HAP-1 (cell line): ENCODE results near the gene FASTKD1.
"Not testable (repeated sequence)": the region's sequence is repeated elsewhere in the genome, so short reads cannot be mapped to it uniquely, and the experiment has no call there.

Source experiments
- DNase-seq, 2 experiments: peaks; one replicate each; pipeline ENCODE4 v3.0.0-alpha.2; 2016 to 2020; ENCODE audit warnings: low spot score in 2 of 2
- H3K27me3 ChIP-seq: fragments of 250-450 bp; sonication (Bioruptor Pico); 2 replicates; pipeline ENCODE4 v1.5.1; 2020; ENCODE audit warnings: low read depth, mild to moderate bottlenecking, moderate library complexity
- H3K36me3 ChIP-seq: fragments of 250-450 bp; sonication (Bioruptor Pico); replicated peaks from 2 replicates; pipeline ENCODE4 v1.5.1; 2020; ENCODE audit warnings: mild to moderate bottlenecking
- H3K4me1 ChIP-seq: fragments of 250-450 bp; sonication (Bioruptor Pico); 2 replicates; pipeline ENCODE4 v1.5.1; 2020; ENCODE audit warnings: mild to moderate bottlenecking
- H3K4me3 ChIP-seq: fragments of 250-450 bp; sonication (Bioruptor Pico); 2 replicates; pipeline ENCODE4 v1.5.1; 2020; ENCODE audit warnings: mild to moderate bottlenecking, moderate library complexity
- H3K9me3 ChIP-seq: fragments of 250-450 bp; sonication (Bioruptor Pico); 2 replicates; pipeline ENCODE4 v1.5.1; 2020; ENCODE audit warnings: mild to moderate bottlenecking, moderate library complexity
- in situ Hi-C: fragments of 300-500 bp; cut with MboI; formaldehyde crosslinking; loops from 3 replicates; pipeline ENCODE4 v1.14.3; 2020; ENCODE audit warnings: low sequenced_read_pairs, inconsistent platforms, mixed read lengths

The FASTKD1 gene, protein sequence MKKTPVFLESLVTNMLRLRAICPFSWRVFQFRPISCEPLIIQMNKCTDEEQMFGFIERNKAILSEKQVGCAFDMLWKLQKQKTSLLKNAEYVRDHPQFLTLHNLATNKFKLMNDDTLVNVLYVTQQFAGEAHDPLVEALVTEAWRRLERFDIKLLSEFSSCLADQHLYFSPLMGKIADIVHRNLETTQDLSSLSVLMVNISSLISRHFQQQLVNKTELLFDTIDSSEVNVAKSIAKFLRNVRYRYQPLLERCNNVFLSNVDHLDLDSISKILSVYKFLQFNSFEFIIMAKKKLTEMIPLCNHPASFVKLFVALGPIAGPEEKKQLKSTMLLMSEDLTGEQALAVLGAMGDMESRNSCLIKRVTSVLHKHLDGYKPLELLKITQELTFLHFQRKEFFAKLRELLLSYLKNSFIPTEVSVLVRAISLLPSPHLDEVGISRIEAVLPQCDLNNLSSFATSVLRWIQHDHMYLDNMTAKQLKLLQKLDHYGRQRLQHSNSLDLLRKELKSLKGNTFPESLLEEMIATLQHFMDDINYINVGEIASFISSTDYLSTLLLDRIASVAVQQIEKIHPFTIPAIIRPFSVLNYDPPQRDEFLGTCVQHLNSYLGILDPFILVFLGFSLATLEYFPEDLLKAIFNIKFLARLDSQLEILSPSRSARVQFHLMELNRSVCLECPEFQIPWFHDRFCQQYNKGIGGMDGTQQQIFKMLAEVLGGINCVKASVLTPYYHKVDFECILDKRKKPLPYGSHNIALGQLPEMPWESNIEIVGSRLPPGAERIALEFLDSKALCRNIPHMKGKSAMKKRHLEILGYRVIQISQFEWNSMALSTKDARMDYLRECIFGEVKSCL

GRCh38 chr2:169573160-169573973 lies at the start of gene FASTKD1:
FASTKD1 (minus strand) TSS chr2:169573865; CDS start chr2:169572029, 1,836 bp downstream.
- H3K9me3 ChIP-seq, result no peaks in the 10 kb centered on the region
- DNase-seq, result peak; percentile 91 to 96
- H3K36me3 ChIP-seq, result peaks cover 3% of the 10 kb centered on the region; the same call in 1 of the 2 replicates
- in situ Hi-C loops, result no loop called here
- peaks cover 16% of the 10 kb centered on the region for H3K4me1 ChIP-seq
- H3K4me3 ChIP-seq, result peak within 1 kb of the TSS; percentile 50
- no peaks in the 10 kb centered on the region for H3K27me3 ChIP-seq

DNA sequence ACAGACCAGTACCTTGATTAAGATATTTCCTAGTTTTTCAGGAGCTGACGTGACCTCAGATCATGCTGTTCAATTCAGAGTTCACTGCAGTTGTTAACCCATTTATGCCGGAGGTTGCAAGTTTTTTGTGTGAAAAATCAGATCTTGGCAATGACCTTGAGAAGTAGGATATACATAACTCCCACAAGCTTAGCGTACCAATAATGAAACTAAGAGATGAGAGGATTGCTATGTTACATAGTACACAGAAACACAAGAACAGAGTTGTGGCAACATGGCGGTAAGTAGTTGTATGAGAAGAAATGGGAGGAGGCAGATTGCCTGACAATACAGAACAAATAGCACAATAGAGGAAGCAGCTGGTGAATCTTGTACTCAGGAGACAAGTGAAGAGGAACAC lies 49.6 kb upstream of the FASTKD1 start:
- Histone ChIP-seq H3K4me1 (no peaks in the 10 kb centered on the region), H3K9me3 (no peaks in the 10 kb centered on the region), H3K36me3 (peaks cover 16% of the 10 kb centered on the region), H3K4me3 (no peak overlapping the region), H3K27me3 (no peaks in the 10 kb centered on the region)
- in situ Hi-C loops, result no loop called here
- DNase-seq, result no peak

- Histone ChIP-seq H3K36me3 (peaks cover 35% of the 10 kb centered on the region), H3K9me3 (no peaks in the 10 kb centered on the region), H3K27me3 (no peaks in the 10 kb centered on the region), H3K4me1 (no peaks in the 10 kb centered on the region), H3K4me3 (no peak overlapping the region)
- DNase-seq, result no peak
- in situ Hi-C loops, result no loop called here
Measured at GRCh38 chr2:169620509-169620908, 46.8 kb upstream of the FASTKD1 start.

GRCh38 chr2:169619946-169620345 lies 46.3 kb upstream of the FASTKD1 start:
- H3K4me3 ChIP-seq, result no peak overlapping the region
- no peaks in the 10 kb centered on the region for H3K4me1 ChIP-seq
- in situ Hi-C loops, result no loop called here
- no peaks in the 10 kb centered on the region for H3K9me3 ChIP-seq
- no peaks in the 10 kb centered on the region for H3K27me3 ChIP-seq
- no peak for DNase-seq
- H3K36me3 ChIP-seq, result peaks cover 40% of the 10 kb centered on the region

GRCh38 chr2:169615982-169616381 lies 42.3 kb upstream of the FASTKD1 start:
- in situ Hi-C loops, H3K27me3 ChIP-seq, H3K9me3 ChIP-seq, H3K4me1 ChIP-seq, DNase-seq, H3K4me3 ChIP-seq: not testable (repeated sequence)
- peaks cover 53% of the 10 kb centered on the region for H3K36me3 ChIP-seq

- in situ Hi-C loops, result no loop called here
- Histone ChIP-seq H3K9me3 (no peaks in the 10 kb centered on the region), H3K27me3 (no peaks in the 10 kb centered on the region), H3K4me1 (no peaks in the 10 kb centered on the region), H3K4me3 (no peak overlapping the region), H3K36me3 (peaks cover 72% of the 10 kb centered on the region)
- no peak for DNase-seq
Measured at GRCh38 chr2:169613876-169614275, 40.2 kb upstream of the FASTKD1 start.

- H3K9me3 ChIP-seq, result no peaks in the 10 kb centered on the region
- peaks cover 74% of the 10 kb centered on the region for H3K36me3 ChIP-seq
- H3K4me1 ChIP-seq, result no peaks in the 10 kb centered on the region
- DNase-seq, result no peak
- H3K27me3 ChIP-seq, result no peaks in the 10 kb centered on the region
- in situ Hi-C loops, result no loop called here
- H3K4me3 ChIP-seq, result no peak overlapping the region
Measured at GRCh38 chr2:169609264-169609663, 35.6 kb upstream of the FASTKD1 start.

DNA sequence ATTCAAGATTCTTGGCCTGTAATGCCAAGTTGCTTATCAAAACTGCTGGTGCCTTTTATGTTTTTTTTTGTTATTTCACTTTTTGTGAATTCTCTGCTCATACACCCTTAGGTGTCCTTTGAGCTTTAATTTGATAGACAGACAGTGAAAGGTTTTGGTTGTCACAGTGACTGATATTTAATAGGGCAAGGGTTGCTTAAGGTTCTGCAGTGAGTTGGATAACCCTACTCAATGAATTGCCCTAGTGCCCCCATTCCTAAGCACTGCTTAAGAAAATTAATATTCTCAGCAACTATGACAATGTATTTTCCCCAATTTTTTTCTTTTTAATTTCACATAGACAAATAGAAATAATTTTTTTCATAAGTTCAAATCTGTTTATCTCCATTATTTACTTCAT lies 25.9 kb upstream of the FASTKD1 start:
- in situ Hi-C loops, result no loop called here

DNA sequence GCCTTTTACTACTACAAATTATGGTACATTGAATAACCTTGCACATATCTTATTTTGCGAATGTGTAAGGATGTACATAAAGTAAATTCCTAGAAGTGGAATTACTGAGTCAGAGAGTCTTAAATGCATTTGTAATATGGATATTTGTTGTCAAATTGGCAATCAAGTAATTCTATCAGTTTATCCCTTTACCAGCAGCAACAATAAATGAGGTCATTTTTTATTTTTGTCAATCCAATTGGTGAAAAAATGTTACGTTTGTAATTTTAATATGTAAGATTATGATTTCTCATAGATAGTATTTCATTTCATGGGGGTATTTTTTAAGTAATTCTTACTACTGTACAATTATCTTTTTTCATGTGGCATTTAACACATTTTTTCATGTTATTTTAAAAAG lies 25.3 kb upstream of the FASTKD1 start:
- DNase-seq, result no peak
- Histone ChIP-seq H3K4me1 (peaks cover 6% of the 10 kb centered on the region), H3K4me3 (no peak overlapping the region), H3K36me3 (peaks cover 5% of the 10 kb centered on the region), H3K9me3 (no peaks in the 10 kb centered on the region), H3K27me3 (no peaks in the 10 kb centered on the region)
- in situ Hi-C loops, result no loop called here

More for the DNA sequence above, 25.9 kb upstream of the FASTKD1 start:
- Histone ChIP-seq H3K9me3 (no peaks in the 10 kb centered on the region), H3K4me1 (peaks cover 6% of the 10 kb centered on the region), H3K4me3 (no peak overlapping the region), H3K27me3 (no peaks in the 10 kb centered on the region), H3K36me3 (peaks cover 6% of the 10 kb centered on the region)
- no peak for DNase-seq

DNA sequence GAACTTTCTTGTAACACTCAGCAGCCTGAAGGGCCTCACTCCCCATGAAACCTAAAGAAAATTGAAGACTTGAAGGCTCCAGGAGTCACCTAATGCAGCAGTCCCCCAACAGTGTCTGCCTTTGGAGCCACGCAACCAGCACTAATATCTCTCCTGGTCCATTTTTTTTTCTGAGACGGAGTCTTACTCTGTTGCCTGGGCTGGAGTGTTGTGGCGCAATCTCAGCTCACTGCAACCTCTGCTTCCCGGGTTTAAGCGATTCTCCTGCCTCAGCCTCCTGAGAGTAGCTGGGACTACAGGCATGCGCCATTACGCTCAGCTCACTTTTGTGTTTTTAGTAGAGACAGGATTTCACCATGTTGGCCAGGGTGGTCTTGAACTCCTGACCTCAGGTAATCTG lies 22.9 kb upstream of the FASTKD1 start:
- H3K4me3 ChIP-seq, DNase-seq, H3K9me3 ChIP-seq, H3K36me3 ChIP-seq, H3K4me1 ChIP-seq, H3K27me3 ChIP-seq, in situ Hi-C loops: not testable (repeated sequence)

DNA sequence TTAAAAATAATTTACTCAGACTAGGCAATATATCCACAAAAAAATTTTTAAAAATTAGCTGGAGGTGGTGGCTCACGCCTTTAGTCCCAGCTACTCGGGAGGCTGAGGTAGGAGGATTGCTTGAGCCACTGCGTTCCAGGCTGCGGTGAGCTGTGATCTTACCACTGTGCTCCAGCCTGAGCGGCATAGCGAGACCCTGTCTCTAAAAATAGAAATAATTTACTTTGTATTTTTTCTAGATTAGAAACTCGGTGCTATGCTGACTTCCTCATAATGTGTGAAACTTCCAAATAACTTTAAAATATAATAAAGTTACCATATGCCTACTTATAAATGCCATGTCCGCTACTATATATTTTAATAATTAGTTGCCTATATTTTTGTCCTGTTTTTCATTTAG lies 17.1 kb upstream of the FASTKD1 start:
- Histone ChIP-seq H3K36me3 (no peaks in the 10 kb centered on the region), H3K4me1 (no peaks in the 10 kb centered on the region), H3K9me3 (no peaks in the 10 kb centered on the region), H3K27me3 (no peaks in the 10 kb centered on the region), H3K4me3 (no peak overlapping the region)
- DNase-seq, result no peak
- in situ Hi-C loops, result no loop called here

DNA sequence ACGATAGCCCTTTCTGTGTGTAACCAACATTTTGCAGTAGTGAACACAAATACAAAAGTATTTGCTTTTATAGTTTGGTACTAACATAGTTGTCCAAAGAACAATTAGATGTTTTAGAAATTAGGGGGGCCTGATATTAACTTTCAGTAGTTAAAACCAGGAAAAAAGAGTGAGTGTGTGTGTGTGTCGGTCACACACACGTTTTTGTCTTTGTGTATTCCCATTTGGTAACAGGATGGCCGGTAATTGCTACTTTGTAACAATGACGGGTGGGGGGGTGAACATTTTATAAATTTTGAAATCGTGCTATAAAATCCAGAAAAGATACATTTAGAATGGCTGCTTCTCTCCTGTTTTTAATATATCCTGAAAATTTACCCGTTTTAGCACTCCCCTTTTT lies 12.0 kb upstream of the FASTKD1 start:
- in situ Hi-C loops, result no loop called here

GRCh38 chr2:169584005-169584877 lies 10.6 kb upstream of the FASTKD1 start, which contains the start of gene PPIG:
PPIG (plus strand) TSS chr2:169584351; CDS start chr2:169604042, 19,691 bp downstream.
- Histone ChIP-seq H3K4me3 (peak within 1 kb of the TSS; percentile 94), H3K4me1 (no peaks in the 10 kb centered on the region), H3K27me3 (no peaks in the 10 kb centered on the region), H3K36me3 (0 out of 2 replicates have a peak, but pooled peaks cover 2% of the 10 kb centered on the region), H3K9me3 (no peaks in the 10 kb centered on the region)
- in situ Hi-C loops, result no loop called here
- DNase-seq, result peak; percentile 90

More for the DNA sequence above, 12.0 kb upstream of the FASTKD1 start:
- DNase-seq, result no peak
- Histone ChIP-seq H3K4me1 (no peaks in the 10 kb centered on the region), H3K36me3 (0 out of 2 replicates have a peak, but pooled peaks cover 2% of the 10 kb centered on the region), H3K27me3 (no peaks in the 10 kb centered on the region), H3K9me3 (no peaks in the 10 kb centered on the region), H3K4me3 (peak overlapping the region; percentile 94)
